Measurements from ENCODE around the gene HIF1AN.

HIF1AN gene

DNA sequence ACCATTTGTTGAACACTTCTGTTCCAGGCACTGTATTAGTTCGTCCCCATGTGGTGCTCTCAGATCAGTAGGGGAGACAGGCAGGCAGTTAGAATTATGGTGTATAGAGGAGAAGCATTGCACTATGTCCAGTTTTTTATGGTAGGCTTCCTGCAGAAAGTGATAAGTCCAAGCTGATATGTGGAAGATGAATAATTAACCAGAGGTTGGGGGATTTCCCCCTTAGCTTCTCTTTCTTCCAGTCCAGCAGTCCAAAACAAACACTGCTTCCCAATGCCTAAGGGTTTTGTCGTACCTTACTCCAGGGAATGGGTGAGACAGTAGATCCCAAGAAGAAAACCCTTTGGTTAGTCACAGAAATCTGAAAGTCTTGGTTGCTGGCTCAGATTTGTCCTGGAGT, 19.2 kb downstream of the HIF1AN start:
- no peak for TF ChIP-seq CTCF (IDR thresholded peaks at IDR 0.05)
- Histone ChIP-seq H3K36me3 (peaks cover 90% of the 10 kb centered on the region), H3K4me1 (ENCODE audit: control insufficient read depth in 1 of 2, insufficient read depth in 1 of 2, low read depth in 1 of 2, low read length in 1 of 2) (no peaks in the 10 kb centered on the region), H3K9me3 (no peaks in the 10 kb centered on the region), H3K27ac (no peak overlapping the region), H3K4me3 (ENCODE audit: low read depth in 1 of 2, low read length in 1 of 2) (no peak overlapping the region), H3K27me3 (no peaks in the 10 kb centered on the region)

GRCh38 chr10:100560248-100560647, 24.5 kb downstream of the HIF1AN start:
- H3K36me3 ChIP-seq: peaks cover 55% of the 10 kb centered on the region
- H3K27ac ChIP-seq: no peak overlapping the region
- peaks cover 10 to 16% of the 10 kb centered on the region in 2 experiments for H3K4me1 ChIP-seq (ENCODE audit: control insufficient read depth in 1 of 2, insufficient read depth in 1 of 2, low read depth in 1 of 2, low read length in 1 of 2)
- H3K4me3 ChIP-seq (ENCODE audit: low read depth in 1 of 2, low read length in 1 of 2): no peak overlapping the region
- no peak for TF ChIP-seq CTCF (IDR thresholded peaks at IDR 0.05)
- no peaks in the 10 kb centered on the region for H3K9me3 ChIP-seq
- peaks cover 45% of the 10 kb centered on the region for H3K27me3 ChIP-seq

- no peak for TF ChIP-seq CTCF (IDR thresholded peaks at IDR 0.05)
- Histone ChIP-seq H3K27me3 (peaks cover 52% of the 10 kb centered on the region), H3K36me3 (peaks cover 48% of the 10 kb centered on the region), H3K9me3 (no peaks in the 10 kb centered on the region), H3K27ac (no peak overlapping the region), H3K4me3 (ENCODE audit: low read depth in 1 of 2, low read length in 1 of 2) (no peak overlapping the region), H3K4me1 (ENCODE audit: control insufficient read depth in 1 of 2, insufficient read depth in 1 of 2, low read depth in 1 of 2, low read length in 1 of 2) (peaks cover 10 to 16% of the 10 kb centered on the region in 2 experiments)
Measured at GRCh38 chr10:100561005-100561404, 25.3 kb downstream of the HIF1AN start.

DNA sequence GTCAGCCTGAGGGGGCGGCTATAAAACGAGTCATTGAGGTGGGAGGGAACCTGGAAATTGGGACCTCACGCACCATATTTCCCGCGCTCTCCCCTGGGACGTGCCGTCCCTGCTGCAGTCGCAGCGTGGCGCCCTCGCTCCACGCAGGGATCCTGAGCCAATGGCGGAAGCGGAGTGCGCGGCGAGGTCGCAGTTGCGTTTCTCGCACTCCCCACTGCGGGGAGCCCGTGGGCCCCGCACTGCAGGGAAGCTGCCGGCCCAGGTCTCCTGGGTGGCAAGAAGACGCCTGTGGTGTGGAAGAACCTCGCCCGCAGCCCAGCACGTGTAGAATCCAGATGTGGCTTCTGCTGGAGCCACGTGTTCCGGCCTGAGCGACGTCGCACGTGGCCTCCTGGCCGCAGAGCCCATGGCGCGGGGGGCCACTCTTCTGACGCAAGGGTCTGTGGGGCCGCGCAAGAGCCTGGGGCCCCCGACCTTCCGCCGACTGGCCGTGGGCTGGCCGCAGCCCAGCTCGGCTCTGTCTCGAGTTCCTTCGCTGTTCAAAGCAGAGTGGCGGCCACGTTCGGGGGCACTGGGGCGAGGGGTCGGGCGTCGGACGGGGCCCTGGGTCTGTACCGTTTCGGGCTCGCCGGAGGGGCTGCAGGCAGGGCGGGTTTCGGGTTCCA, 26.4 kb downstream of the HIF1AN start:
- Histone ChIP-seq H3K4me1 (ENCODE audit: control insufficient read depth in 1 of 2, insufficient read depth in 1 of 2, low read depth in 1 of 2, low read length in 1 of 2) (peaks cover 10 to 16% of the 10 kb centered on the region in 2 experiments), H3K4me3 (ENCODE audit: low read depth in 1 of 2, low read length in 1 of 2) (peak overlapping the region in 1 of 2 experiments; percentile 50), H3K27ac (no peak overlapping the region), H3K36me3 (peaks cover 36% of the 10 kb centered on the region), H3K27me3 (peaks cover 64% of the 10 kb centered on the region), H3K9me3 (no peaks in the 10 kb centered on the region)
- TF ChIP-seq CTCF (IDR thresholded peaks at IDR 0.05): peak; percentile 64

DNA sequence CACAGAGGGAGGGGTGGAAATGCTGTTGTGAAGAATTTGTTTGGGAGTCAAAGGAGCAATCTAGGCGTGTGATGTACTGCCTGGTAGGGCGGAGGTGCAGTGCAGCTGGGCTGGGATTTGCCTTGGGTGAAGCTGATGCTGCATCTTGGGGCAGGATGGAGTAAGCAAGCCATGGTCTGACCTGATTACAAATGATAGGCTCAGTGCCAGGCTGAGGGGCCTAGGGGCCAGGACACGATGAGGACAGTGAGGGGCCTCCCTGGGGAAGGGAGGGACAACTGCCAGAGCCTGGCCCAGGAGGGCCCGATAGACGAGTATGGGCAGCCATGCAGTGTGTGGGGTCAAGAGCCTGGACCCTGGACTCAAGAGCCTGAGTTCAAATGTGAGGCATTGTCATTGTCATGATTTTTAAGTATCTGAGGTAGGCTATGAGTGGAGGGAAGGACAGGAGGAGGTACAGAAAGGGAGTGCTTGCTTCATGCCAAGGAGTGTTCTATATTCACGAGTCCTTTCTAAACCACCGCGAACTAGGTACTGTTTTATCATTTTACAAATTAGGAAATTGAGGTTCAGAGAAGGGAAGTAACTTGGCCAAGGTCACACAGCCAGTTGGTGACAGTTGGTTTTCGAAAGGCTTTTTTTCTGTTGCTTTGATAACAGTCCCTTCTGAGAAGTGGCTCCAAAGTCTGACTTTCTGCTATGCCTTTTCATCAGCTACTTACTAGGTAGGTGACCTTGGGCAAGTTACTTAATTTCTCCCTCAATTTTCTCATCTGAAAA, 29.7 kb downstream of the HIF1AN start:
- TF ChIP-seq CTCF (IDR thresholded peaks at IDR 0.05): no peak
- Histone ChIP-seq H3K4me1 (ENCODE audit: control insufficient read depth in 1 of 2, insufficient read depth in 1 of 2, low read depth in 1 of 2, low read length in 1 of 2) (peaks cover 10 to 16% of the 10 kb centered on the region in 2 experiments), H3K27me3 (peaks cover 96% of the 10 kb centered on the region), H3K4me3 (ENCODE audit: low read depth in 1 of 2, low read length in 1 of 2) (no peak overlapping the region), H3K36me3 (peaks cover 6% of the 10 kb centered on the region), H3K9me3 (no peaks in the 10 kb centered on the region), H3K27ac (no peak overlapping the region)
